GM19328 (cell line): ENCODE data around the gene LIPG.

Source experiments
- ATAC-seq: cut with Tn5 transposase; IDR thresholded peaks from one replicate; pipeline ENCODE4 v1.9.1; 2021; ENCODE audit warnings: mild to moderate bottlenecking, moderate library complexity; ENCODE audit not compliant: unreplicated experiment

The LIPG gene

DNA sequence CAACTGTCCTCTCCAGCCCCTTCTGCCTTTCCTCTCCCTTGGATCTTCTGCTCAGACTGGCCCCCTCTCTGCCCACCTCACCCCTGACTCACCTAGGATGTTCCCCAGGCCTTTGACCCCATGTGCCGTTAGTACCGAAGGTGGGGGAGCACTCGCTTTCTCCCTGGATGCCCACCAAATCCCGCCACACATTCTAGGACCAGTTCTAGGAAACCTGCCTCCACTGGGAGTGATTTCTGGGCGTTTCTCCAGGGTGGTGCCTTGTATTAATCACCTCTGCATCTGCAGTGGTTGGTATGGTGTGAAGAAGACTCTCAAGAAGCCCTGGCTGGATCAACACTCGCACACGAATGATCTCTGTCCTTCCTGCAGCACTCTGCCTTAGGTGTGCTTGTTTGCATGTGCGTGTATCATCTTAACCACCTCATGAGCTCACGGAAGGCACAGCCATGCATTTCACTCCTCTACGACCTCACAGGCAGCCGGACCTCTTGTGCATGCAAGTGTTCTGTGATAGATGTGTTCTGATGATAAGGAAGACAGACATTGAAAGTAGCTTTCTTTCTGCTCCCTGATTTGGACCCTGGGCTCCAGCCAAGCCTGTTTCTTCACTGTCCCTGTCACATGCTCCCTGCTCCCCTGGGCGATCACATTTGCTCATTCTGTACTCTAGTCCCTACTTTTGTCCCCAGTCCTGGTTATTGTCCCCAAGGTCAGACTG is 69.4 kb downstream of the LIPG start:
- ATAC-seq: no peak

DNA sequence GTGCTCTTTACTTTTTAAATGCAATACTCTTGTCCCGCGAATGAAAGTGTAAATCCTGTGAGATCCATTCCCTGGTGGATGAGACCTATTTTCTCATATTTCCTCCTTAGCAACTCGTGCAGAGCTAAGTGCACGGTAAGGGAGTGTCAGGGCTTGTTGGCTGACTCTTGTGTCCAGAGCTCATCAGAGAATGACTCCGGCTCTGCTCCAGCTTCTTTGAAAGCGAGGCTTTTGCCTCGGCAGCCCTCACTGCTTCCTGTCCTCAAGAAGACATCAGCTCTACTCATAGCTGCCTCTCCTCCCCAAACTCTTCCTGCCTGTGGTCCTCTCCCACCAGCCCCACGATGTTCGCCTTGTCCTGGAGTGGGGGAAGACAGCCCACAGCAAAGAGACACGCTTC is 70.7 kb downstream of the LIPG start:
- no peak for ATAC-seq

- no peak for ATAC-seq
These were observed 76.4 kb downstream of the LIPG start for GRCh38 chr18:49638209-49638785.

DNA sequence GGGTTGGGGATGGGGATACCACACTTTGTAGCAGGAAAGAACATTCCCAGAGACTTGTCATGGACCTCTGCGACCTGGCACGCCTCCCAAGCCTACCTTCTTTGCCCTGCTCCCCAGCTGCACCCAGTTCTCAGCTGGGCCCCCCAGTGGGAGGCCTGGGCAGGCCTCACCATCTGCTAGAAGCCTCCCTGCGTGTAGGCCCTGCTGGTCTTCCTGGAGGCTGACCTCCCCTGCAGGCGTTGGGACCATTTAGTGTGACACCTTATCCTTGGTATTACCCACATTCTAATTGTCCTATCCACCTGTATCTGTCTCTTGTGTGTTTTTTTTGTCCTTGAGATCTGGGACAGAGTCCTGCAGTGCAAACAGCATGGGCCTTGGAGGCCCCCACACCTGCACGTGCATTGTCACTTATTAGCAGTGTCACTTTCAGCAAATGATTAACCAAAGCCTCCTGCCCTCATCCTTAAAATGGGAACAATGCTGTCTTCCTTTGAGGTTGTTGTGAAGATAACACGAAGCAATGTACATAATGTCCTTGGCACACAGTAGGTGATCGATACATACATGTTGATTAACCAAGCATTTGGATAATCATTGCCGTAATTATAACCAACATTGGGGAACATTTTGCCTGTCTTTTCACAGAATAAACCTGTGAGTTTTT is 77.2 kb downstream of the LIPG start:
- ATAC-seq: no peak

DNA sequence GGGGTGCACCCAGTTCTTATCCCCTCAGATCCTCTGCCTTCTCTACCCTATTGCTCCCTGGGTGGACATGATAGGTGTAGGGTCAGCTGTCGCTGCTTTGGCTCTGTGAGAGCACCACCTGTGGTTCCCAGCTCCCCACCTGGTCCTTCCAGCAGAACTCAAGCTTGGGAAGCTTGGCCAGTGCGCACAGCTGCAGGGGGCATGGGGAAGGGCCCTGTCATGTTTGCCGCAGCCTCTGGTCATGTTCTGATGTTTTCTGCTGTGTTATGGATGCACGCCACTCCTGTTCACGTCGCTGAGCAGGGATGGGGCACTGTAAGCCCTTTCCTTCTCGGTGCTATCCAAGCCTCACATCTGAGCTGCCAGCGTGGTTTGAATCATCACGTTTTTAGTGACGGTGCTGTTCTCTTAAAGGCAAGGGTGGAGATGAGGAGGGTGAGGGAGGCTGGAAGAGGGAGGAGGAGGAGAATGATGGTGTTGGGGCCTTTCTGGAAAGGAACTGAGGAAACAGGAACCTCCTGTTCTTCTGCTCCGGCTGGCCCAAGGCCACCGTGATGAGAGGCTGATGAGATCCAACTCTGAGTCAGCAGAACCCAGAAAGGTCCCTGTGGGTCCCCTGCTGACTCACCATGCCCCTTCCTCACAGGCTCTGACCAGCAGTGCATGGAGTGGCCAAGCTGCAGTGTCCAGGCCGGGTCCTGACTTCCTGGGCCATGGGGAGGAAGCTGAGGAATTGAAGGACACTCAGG is 78.0 kb downstream of the LIPG start:
- ATAC-seq: no peak

DNA sequence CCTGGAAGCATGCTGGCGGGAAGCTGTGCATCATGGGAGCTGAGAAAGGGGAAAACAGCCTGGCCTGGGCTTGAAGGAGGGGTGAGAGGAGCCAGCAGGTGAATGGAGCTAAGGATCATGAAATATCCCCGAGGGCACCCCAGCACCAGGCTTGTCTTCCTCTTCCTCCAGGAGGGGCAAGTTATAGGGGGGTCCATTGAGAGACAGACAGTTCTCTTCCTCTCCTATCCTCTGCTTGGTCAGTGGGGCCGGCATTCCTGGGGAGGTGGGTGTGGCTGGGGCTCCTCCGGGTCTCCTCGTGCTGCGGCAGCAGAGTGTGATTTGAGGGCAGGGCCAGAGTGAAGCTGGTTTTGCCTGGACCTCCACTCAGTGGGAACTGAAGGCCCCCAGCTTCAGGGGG is 78.9 kb downstream of the LIPG start:
- no peak for ATAC-seq

GRCh38 chr18:49645196-49645595 is 83.3 kb downstream of the LIPG start:
- no peak for ATAC-seq

GRCh38 chr18:49645841-49646351 is 84.0 kb downstream of the LIPG start:
- no peak for ATAC-seq

- ATAC-seq: no peak
These were observed 85.0 kb downstream of the LIPG start for GRCh38 chr18:49646873-49647272.

- no peak for ATAC-seq
These were observed 85.8 kb downstream of the LIPG start for GRCh38 chr18:49647496-49648168.

DNA sequence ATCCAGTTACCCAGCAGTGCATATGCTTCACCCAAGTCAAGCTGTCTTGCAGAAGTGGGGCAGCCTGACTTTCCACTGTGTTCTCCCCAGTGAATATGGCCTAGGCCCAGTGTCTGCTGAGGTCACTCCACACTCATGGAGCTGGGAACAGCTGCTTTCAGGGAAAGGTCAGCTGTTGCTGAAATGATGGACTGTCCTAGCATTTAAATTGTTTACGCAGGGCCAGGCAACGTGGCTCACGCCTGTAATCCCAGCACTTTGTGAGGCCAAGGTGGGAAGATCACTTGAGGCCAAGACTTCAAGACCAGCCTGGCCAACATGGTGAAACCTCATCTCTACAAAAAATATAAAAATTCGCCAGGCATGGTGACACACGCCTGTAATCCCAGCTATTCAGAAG is 86.5 kb downstream of the LIPG start:
- no peak for ATAC-seq
